GM13977 (cell line): ENCODE data around the gene CFLAR.

Experiments
- DNase-seq: peaks from one replicate; pipeline ENCODE4 v3.0.0; 2012; ENCODE audit warnings: low spot score
- in situ Hi-C: fragments of 300-500 bp; cut with MboI; formaldehyde crosslinking; loops from one replicate; pipeline ENCODE4 v1.12.0; 2022; ENCODE audit warnings: low sequenced_read_pairs, low pct_unique_long_range_greater_than_20kb, mixed read lengths, inconsistent platforms; ENCODE audit not compliant: unreplicated experiment
- TF ChIP-seq, protein P1 (sequence below): IDR thresholded peaks from 2 replicates; pipeline ENCODE4 v1.5.1; 2012; ENCODE audit warnings: mild to moderate bottlenecking, control low read depth; ENCODE audit not compliant: insufficient read depth; ENCODE audit errors: extremely low read depth, missing control alignments

Gene CFLAR

DNA sequence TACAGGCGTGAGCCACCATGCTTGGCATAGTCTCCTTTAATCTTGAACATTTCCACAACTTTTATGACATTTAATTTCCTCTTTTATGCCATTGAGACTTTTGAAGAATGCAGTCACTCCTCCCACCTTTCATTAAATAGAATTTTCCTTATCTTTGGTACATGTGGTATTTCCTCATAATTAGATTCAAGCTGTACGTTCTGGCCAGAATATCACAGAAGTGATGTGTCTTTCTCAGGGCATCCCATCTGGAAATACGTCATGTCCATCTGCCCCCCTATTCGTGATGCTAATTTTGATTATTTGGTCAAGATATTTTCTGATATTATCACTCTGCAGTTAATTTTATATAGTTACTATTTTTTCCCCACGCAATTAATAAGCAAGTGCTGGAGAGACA is 83.9 kb downstream of the CFLAR start:
- TF ChIP-seq, protein P1, sequence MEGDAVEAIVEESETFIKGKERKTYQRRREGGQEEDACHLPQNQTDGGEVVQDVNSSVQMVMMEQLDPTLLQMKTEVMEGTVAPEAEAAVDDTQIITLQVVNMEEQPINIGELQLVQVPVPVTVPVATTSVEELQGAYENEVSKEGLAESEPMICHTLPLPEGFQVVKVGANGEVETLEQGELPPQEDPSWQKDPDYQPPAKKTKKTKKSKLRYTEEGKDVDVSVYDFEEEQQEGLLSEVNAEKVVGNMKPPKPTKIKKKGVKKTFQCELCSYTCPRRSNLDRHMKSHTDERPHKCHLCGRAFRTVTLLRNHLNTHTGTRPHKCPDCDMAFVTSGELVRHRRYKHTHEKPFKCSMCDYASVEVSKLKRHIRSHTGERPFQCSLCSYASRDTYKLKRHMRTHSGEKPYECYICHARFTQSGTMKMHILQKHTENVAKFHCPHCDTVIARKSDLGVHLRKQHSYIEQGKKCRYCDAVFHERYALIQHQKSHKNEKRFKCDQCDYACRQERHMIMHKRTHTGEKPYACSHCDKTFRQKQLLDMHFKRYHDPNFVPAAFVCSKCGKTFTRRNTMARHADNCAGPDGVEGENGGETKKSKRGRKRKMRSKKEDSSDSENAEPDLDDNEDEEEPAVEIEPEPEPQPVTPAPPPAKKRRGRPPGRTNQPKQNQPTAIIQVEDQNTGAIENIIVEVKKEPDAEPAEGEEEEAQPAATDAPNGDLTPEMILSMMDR, result no peak
- DNase-seq, result no peak
- in situ Hi-C loops, result no loop called here

- in situ Hi-C loops, result no loop called here
- TF ChIP-seq, protein P1, result no peak
- DNase-seq, result no peak
Measured at GRCh38 chr2:201200345-201200744, 84.4 kb downstream of the CFLAR start.

- no peak for DNase-seq
- in situ Hi-C loops, result no loop called here
- TF ChIP-seq, protein P1, result no peak
Measured at GRCh38 chr2:201201371-201201770, 85.4 kb downstream of the CFLAR start.

GRCh38 chr2:201203916-201204654 is 88.1 kb downstream of the CFLAR start:
- in situ Hi-C loops, result no loop called here
- DNase-seq, result no peak
- TF ChIP-seq, protein P1, result no peak

DNA sequence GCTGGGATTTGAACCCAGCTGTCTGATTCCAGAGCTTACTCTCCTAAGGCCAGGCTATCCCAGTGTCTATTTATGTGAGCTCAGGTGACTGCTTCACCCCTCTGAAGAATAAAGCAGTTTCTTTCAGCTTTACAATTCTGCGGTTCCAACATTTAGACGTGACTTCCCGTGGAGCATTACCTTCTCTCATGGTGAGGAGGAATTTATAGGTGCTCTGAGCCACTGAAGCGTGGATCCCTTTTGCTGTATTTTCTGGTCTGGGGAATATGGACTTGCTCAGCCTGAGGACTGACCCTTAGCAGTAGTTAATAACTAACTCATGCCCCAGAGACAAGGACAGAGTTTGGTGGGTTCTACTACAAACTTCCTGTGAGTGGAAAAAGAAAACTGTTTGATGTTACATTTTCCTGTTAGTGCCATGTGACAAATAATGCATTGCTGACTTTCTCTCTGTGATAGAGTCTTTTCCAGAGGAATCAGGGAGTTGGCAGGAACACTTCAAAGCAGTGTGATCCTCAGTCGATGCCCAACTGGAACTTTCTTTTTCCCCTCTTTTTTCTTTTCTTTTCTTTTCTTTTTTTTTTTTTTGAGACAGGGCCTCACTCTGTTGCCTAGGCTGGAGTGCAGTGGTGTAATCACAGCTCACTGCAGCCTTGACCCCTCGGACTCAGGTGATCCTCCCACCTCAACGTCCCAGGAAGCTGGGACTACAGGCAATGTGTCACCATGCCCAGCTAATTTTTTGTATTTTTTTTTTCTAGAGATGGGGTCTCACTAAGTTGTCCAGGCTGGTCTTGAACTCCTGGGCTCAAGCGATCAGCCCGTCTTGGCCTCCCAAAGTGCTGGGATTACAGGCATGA is 88.9 kb downstream of the CFLAR start:
- DNase-seq, result no peak
- in situ Hi-C loops, result no loop called here
- TF ChIP-seq, protein P1, result no peak

DNA sequence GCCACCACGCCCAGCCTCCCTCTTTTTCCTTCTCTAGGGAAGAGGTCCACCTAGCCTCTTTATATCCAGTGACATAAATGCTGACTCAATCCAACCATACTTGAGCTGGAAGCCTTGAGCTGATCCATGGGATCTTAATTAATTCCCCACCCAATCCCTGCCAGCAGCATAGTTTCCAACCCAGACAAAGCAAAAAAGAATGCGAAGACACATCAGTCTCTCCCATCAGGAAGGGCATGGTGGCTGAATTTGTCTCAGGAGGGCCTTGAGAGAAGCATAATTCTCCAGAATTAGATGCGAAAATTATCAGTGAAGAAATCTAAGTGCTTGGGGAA is 89.5 kb downstream of the CFLAR start:
- TF ChIP-seq, protein P1, result no peak
- in situ Hi-C loops, result no loop called here
- DNase-seq, result no peak
